Measurements from ENCODE around the gene ASPM.

ASPM gene

DNA sequence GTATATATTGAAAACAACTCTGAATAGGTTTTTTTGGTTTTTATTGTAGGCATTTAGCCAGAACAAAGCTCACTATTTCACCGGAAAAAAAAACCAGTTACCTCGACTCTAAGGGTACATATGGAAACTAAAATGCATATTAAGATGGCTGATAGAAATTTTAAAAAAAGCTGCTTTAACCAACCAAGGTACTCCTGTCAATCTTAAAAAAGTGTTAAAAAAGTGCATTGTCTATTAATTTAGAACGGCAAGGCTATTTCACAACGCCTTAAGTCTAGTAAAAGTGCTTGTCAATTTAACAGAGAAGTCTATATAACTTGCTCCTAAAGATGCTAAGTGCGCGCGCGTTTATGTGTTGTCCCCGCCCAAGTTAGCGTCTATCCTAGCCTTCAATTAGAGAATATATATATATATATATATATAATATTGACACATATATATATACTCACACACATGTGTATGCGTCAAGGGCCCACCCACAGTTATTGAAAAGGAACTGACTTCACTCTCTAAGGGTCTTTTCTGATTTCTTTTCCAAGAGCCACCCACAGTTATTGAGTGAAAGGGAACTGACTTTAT is 934 bp downstream of the ASPM start:
- Histone ChIP-seq H3K27ac (ENCODE audit: low read depth, low read length) (no peak overlapping the region), H3K9ac (ENCODE audit: low read depth in 1 of 2, low read length in 2 of 2) (peak overlapping the region; percentile 44 to 72), H3K4me1 (ENCODE audit: control insufficient read depth in 1 of 2, insufficient read depth in 2 of 2, low read length in 2 of 2) (peaks cover 0 to 10% of the 10 kb centered on the region in 2 donors)

DNA sequence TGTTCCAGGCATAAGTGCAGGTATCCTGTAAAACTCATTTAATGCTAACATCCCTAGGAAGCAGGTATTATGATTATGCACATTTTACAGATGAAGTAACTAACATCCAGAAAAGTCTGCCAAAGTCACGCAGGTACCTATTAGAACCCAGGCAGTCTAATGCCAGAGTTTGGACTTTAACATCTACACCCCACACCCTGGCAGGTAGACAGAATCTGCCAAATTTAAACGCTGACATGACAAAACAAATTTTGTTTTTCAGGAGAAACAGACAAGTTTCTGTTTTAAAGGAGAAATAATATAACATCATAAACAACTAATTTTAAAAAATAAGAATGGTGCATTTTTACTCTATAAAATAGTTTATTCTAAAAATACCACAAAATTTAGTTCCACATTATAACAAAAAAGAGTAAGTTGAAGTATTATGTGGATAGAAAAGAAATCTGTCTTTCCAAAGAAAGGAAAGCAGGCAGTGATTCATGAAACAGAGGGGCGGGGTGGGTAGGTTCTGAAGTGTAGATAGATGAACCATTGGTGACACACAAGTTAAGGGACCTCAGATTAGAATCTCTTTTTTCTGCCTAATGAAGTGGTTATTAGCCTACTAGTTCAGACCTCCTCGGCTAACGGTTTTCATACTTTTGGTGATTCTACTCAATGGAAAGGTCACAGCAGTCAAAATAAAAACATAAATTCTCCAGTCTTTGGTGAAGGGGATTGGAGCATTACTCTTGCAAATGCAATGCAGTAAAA is 1.7 kb downstream of the ASPM start:
- Histone ChIP-seq H3K4me1 (ENCODE audit: control insufficient read depth in 1 of 2, insufficient read depth in 2 of 2, low read length in 2 of 2) (peaks cover 0 to 10% of the 10 kb centered on the region in 2 donors), H3K4me3 (ENCODE audit: low read depth in 1 of 2, low read length in 2 of 2) (peak overlapping the region; percentile 14 to 92), H3K27me3 (ENCODE audit: control insufficient read depth in 1 of 2, insufficient read depth in 2 of 2, low read length in 2 of 2) (no peaks in the 10 kb centered on the region), H3K27ac (ENCODE audit: low read depth, low read length) (no peak overlapping the region), H3K9me3 (ENCODE audit: control insufficient read depth in 1 of 2, low read length in 2 of 2) (no peaks in the 10 kb centered on the region), H3K36me3 (ENCODE audit: control insufficient read depth in 1 of 2, insufficient read depth in 2 of 2, low read length in 2 of 2) (no peaks in the 10 kb centered on the region), H3K9ac (ENCODE audit: low read depth in 1 of 2, low read length in 2 of 2) (no peak overlapping the region)

More for the DNA sequence above, 934 bp downstream of the ASPM start:
- H3K9me3 ChIP-seq (ENCODE audit: control insufficient read depth in 1 of 2, low read length in 2 of 2): no peaks in the 10 kb centered on the region
- H3K27me3 ChIP-seq (ENCODE audit: control insufficient read depth in 1 of 2, insufficient read depth in 2 of 2, low read length in 2 of 2): no peaks in the 10 kb centered on the region
- no peaks in the 10 kb centered on the region for H3K36me3 ChIP-seq (ENCODE audit: control insufficient read depth in 1 of 2, insufficient read depth in 2 of 2, low read length in 2 of 2)
- peak overlapping the region; percentile 90 to 92 for H3K4me3 ChIP-seq (ENCODE audit: low read depth in 1 of 2, low read length in 2 of 2)

DNA sequence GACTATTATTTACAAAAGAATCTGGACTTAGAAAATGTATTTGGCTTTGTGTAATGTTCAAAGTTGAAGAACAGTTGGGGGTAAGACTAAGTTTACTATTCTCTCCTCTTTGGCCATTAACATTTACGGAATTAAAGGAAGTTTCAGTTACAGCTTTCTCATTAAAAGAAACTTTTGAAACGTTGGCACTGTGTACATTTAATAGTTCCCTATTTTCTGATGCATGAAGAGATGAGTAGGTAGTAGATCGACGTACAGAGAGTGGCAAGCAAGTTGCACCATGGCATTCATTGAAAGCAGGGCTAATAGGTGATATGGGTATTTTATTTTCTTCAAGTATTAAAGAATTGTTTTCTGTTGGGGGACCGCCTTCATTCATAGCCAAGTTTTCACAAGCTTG is 3.2 kb downstream of the ASPM start:
- Histone ChIP-seq H3K27ac (ENCODE audit: low read depth, low read length) (no peak overlapping the region), H3K4me3 (ENCODE audit: low read depth in 1 of 2, low read length in 2 of 2) (no peak overlapping the region), H3K9me3 (ENCODE audit: control insufficient read depth in 1 of 2, low read length in 2 of 2) (no peaks in the 10 kb centered on the region), H3K9ac (ENCODE audit: low read depth in 1 of 2, low read length in 2 of 2) (no peak overlapping the region), H3K36me3 (ENCODE audit: control insufficient read depth in 1 of 2, insufficient read depth in 2 of 2, low read length in 2 of 2) (no peaks in the 10 kb centered on the region), H3K27me3 (ENCODE audit: control insufficient read depth in 1 of 2, insufficient read depth in 2 of 2, low read length in 2 of 2) (no peaks in the 10 kb centered on the region), H3K4me1 (ENCODE audit: control insufficient read depth in 1 of 2, insufficient read depth in 2 of 2, low read length in 2 of 2) (peaks cover 0 to 10% of the 10 kb centered on the region in 2 donors)

DNA sequence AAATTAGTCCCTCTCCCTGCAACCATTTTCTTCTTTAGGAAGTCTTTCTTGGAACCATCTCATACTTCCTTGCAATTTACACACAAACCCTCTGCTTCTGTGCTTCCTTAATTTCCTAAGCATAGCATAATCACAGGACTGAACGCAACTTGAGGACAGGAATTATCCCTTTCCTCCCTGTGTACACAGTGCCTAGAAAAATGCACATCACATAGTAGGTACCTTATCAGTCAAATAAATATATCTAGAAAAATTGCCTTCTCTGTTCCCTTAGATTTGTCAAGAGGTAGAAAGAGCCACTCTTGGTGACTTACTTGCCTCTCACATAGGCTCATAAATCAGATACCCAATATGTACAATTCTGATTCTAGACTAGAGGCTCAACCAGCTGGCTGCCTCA is 4.9 kb downstream of the ASPM start:
- Histone ChIP-seq H3K36me3 (ENCODE audit: control insufficient read depth in 1 of 2, insufficient read depth in 2 of 2, low read length in 2 of 2) (no peaks in the 10 kb centered on the region), H3K27me3 (ENCODE audit: control insufficient read depth in 1 of 2, insufficient read depth in 2 of 2, low read length in 2 of 2) (no peaks in the 10 kb centered on the region), H3K4me1 (ENCODE audit: control insufficient read depth in 1 of 2, insufficient read depth in 2 of 2, low read length in 2 of 2) (peaks cover 0 to 10% of the 10 kb centered on the region in 2 donors), H3K4me3 (ENCODE audit: low read depth in 1 of 2, low read length in 2 of 2) (no peak overlapping the region), H3K9me3 (ENCODE audit: control insufficient read depth in 1 of 2, low read length in 2 of 2) (no peaks in the 10 kb centered on the region), H3K9ac (ENCODE audit: low read depth in 1 of 2, low read length in 2 of 2) (no peak overlapping the region), H3K27ac (ENCODE audit: low read depth, low read length) (no peak overlapping the region)

- Histone ChIP-seq H3K36me3 (ENCODE audit: control insufficient read depth in 1 of 2, insufficient read depth in 2 of 2, low read length in 2 of 2) (no peaks in the 10 kb centered on the region), H3K9me3 (ENCODE audit: control insufficient read depth in 1 of 2, low read length in 2 of 2) (no peaks in the 10 kb centered on the region), H3K27ac (ENCODE audit: low read depth, low read length) (no peak overlapping the region), H3K27me3 (ENCODE audit: control insufficient read depth in 1 of 2, insufficient read depth in 2 of 2, low read length in 2 of 2) (no peaks in the 10 kb centered on the region), H3K9ac (ENCODE audit: low read depth in 1 of 2, low read length in 2 of 2) (no peak overlapping the region), H3K4me3 (ENCODE audit: low read depth in 1 of 2, low read length in 2 of 2) (no peak overlapping the region), H3K4me1 (ENCODE audit: control insufficient read depth in 1 of 2, insufficient read depth in 2 of 2, low read length in 2 of 2) (peaks cover 0 to 8% of the 10 kb centered on the region in 2 donors)
Observed at GRCh38 chr1:197140121-197140520, 6.3 kb downstream of the ASPM start.

GRCh38 chr1:197139169-197139568 is 7.3 kb downstream of the ASPM start:
- H3K27me3 ChIP-seq (ENCODE audit: control insufficient read depth in 1 of 2, insufficient read depth in 2 of 2, low read length in 2 of 2): no peaks in the 10 kb centered on the region
- no peak overlapping the region for H3K27ac ChIP-seq (ENCODE audit: low read depth, low read length)
- no peak overlapping the region for H3K9ac ChIP-seq (ENCODE audit: low read depth in 1 of 2, low read length in 2 of 2)
- H3K9me3 ChIP-seq (ENCODE audit: control insufficient read depth in 1 of 2, low read length in 2 of 2): no peaks in the 10 kb centered on the region
- H3K36me3 ChIP-seq (ENCODE audit: control insufficient read depth in 1 of 2, insufficient read depth in 2 of 2, low read length in 2 of 2): no peaks in the 10 kb centered on the region
- H3K4me1 ChIP-seq (ENCODE audit: control insufficient read depth in 1 of 2, insufficient read depth in 2 of 2, low read length in 2 of 2): no peaks in the 10 kb centered on the region
- no peak overlapping the region for H3K4me3 ChIP-seq (ENCODE audit: low read depth in 1 of 2, low read length in 2 of 2)

DNA sequence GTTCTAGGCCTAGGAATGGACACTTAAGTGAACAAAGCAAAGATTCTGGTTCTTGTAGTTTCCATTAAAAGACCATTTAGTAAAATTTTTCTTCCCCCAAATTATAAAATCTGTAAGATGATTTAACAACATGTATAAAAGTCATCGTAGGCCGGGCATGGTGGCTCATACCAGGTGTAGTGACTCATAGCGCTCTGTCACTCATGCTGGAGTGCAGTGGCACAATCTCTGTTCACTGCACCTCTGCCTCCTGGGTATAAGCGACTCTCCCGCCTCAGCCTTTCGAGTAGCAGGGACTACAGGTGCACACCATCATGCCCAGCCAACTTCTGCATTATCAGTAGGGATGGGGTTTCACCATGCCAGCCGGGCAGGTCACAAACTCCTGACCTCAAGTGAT is 9.1 kb downstream of the ASPM start:
- H3K36me3 ChIP-seq (ENCODE audit: control insufficient read depth in 1 of 2, insufficient read depth in 2 of 2, low read length in 2 of 2): no peaks in the 10 kb centered on the region

GRCh38 chr1:197130677-197131304 is 15.7 kb downstream of the ASPM start:
- H3K36me3 ChIP-seq (ENCODE audit: control insufficient read depth in 1 of 2, insufficient read depth in 2 of 2, low read length in 2 of 2): no peaks in the 10 kb centered on the region
- H3K4me3 ChIP-seq (ENCODE audit: low read depth in 1 of 2, low read length in 2 of 2): no peak overlapping the region
- no peak overlapping the region for H3K27ac ChIP-seq (ENCODE audit: low read depth, low read length)
- no peaks in the 10 kb centered on the region for H3K4me1 ChIP-seq (ENCODE audit: control insufficient read depth in 1 of 2, insufficient read depth in 2 of 2, low read length in 2 of 2)
- H3K27me3 ChIP-seq (ENCODE audit: control insufficient read depth in 1 of 2, insufficient read depth in 2 of 2, low read length in 2 of 2): no peaks in the 10 kb centered on the region
- no peak overlapping the region for H3K9ac ChIP-seq (ENCODE audit: low read depth in 1 of 2, low read length in 2 of 2)
- H3K9me3 ChIP-seq (ENCODE audit: control insufficient read depth in 1 of 2, low read length in 2 of 2): no peaks in the 10 kb centered on the region

More for the DNA sequence above, 9.1 kb downstream of the ASPM start:
- no peaks in the 10 kb centered on the region for H3K4me1 ChIP-seq (ENCODE audit: control insufficient read depth in 1 of 2, insufficient read depth in 2 of 2, low read length in 2 of 2)
- H3K4me3 ChIP-seq (ENCODE audit: low read depth in 1 of 2, low read length in 2 of 2): no peak overlapping the region
- no peak overlapping the region for H3K27ac ChIP-seq (ENCODE audit: low read depth, low read length)
- no peak overlapping the region for H3K9ac ChIP-seq (ENCODE audit: low read depth in 1 of 2, low read length in 2 of 2)
- no peaks in the 10 kb centered on the region for H3K9me3 ChIP-seq (ENCODE audit: control insufficient read depth in 1 of 2, low read length in 2 of 2)
- H3K27me3 ChIP-seq (ENCODE audit: control insufficient read depth in 1 of 2, insufficient read depth in 2 of 2, low read length in 2 of 2): no peaks in the 10 kb centered on the region

GRCh38 chr1:197129698-197130097 is 16.8 kb downstream of the ASPM start:
- H3K9ac ChIP-seq (ENCODE audit: low read depth in 1 of 2, low read length in 2 of 2): no peak overlapping the region
- no peaks in the 10 kb centered on the region for H3K9me3 ChIP-seq (ENCODE audit: control insufficient read depth in 1 of 2, low read length in 2 of 2)
- H3K4me1 ChIP-seq (ENCODE audit: control insufficient read depth in 1 of 2, insufficient read depth in 2 of 2, low read length in 2 of 2): no peaks in the 10 kb centered on the region
- H3K27me3 ChIP-seq (ENCODE audit: control insufficient read depth in 1 of 2, insufficient read depth in 2 of 2, low read length in 2 of 2): no peaks in the 10 kb centered on the region
- no peak overlapping the region for H3K27ac ChIP-seq (ENCODE audit: low read depth, low read length)
- peaks cover 0 to 2% of the 10 kb centered on the region in 2 donors for H3K36me3 ChIP-seq (ENCODE audit: control insufficient read depth in 1 of 2, insufficient read depth in 2 of 2, low read length in 2 of 2)
- H3K4me3 ChIP-seq (ENCODE audit: low read depth in 1 of 2, low read length in 2 of 2): no peak overlapping the region

- Histone ChIP-seq H3K4me1 (ENCODE audit: control insufficient read depth in 1 of 2, insufficient read depth in 2 of 2, low read length in 2 of 2) (no peaks in the 10 kb centered on the region), H3K36me3 (ENCODE audit: control insufficient read depth in 1 of 2, insufficient read depth in 2 of 2, low read length in 2 of 2) (peaks cover 0 to 3% of the 10 kb centered on the region in 2 donors), H3K27me3 (ENCODE audit: control insufficient read depth in 1 of 2, insufficient read depth in 2 of 2, low read length in 2 of 2) (no peaks in the 10 kb centered on the region), H3K27ac (ENCODE audit: low read depth, low read length) (no peak overlapping the region), H3K4me3 (ENCODE audit: low read depth in 1 of 2, low read length in 2 of 2) (no peak overlapping the region), H3K9ac (ENCODE audit: low read depth in 1 of 2, low read length in 2 of 2) (no peak overlapping the region), H3K9me3 (ENCODE audit: control insufficient read depth in 1 of 2, low read length in 2 of 2) (no peaks in the 10 kb centered on the region)
Observed at GRCh38 chr1:197127246-197127912, 19.1 kb downstream of the ASPM start.

Data from duodenal mucosa (tissue), 2 donors.